Smooth muscle cell (in vitro differentiated cells): ENCODE results near the gene NUB1. TPM values are rescaled to one million over a fixed set of nuclear protein-coding genes. Genes with fewer than 3 reads are reported as not detected.

Source experiments
- DNase-seq: peaks from one replicate; lab custom pipeline; 2025; ENCODE audit not compliant: unreplicated experiment; lab: John Stamatoyannopoulos, UW
- H2AFZ ChIP-seq: fragments of 200-600 bp; sonication (generic); 2 replicates; pipeline ENCODE4 v1.6.0; 2016; ENCODE audit warnings: antibody characterized with exemption, low read depth, mild to moderate bottlenecking
- H3F3A ChIP-seq: fragments of 200-600 bp; sonication (generic); 2 replicates; pipeline ENCODE4 v1.6.0; 2017; ENCODE audit warnings: antibody characterized with exemption, low read depth
- H3K27ac ChIP-seq: fragments of 200-600 bp; sonication (generic); 2 replicates; pipeline ENCODE4 v1.5.1; 2016; ENCODE audit warnings: low read depth, mild to moderate bottlenecking
- H3K27me3 ChIP-seq: fragments of 200-600 bp; sonication (generic); 2 replicates; pipeline ENCODE4 v1.6.1; 2016; ENCODE audit warnings: low read depth, mild to moderate bottlenecking
- H3K36me3 ChIP-seq: fragments of 200-600 bp; sonication (generic); 2 replicates; pipeline ENCODE4 v1.5.1; 2016; ENCODE audit warnings: low read depth
- H3K4me1 ChIP-seq: fragments of 200-600 bp; sonication (generic); 2 replicates; pipeline ENCODE4 v1.5.1; 2016; ENCODE audit warnings: low read depth
- H3K4me2 ChIP-seq: fragments of 200-600 bp; sonication (generic); 2 replicates; pipeline ENCODE4 v1.6.0; 2016; ENCODE audit warnings: mild to moderate bottlenecking
- H3K4me3 ChIP-seq: fragments of 200-600 bp; sonication (generic); 2 replicates; pipeline ENCODE4 v1.5.1; 2016; ENCODE audit warnings: mild to moderate bottlenecking
- H3K79me2 ChIP-seq: fragments of 200-600 bp; sonication (generic); 2 replicates; pipeline ENCODE4 v1.6.0; 2016; ENCODE audit warnings: low read depth, mild to moderate bottlenecking
- H3K9ac ChIP-seq: fragments of 200-600 bp; sonication (generic); 2 replicates; pipeline ENCODE4 v1.6.0; 2016; ENCODE audit warnings: low read depth
- H3K9me3 ChIP-seq: fragments of 200-600 bp; sonication (generic); replicated peaks from 2 replicates; pipeline ENCODE4 v1.5.1; 2016; ENCODE audit warnings: low read depth
- H4K20me1 ChIP-seq: fragments of 200-600 bp; sonication (generic); 2 replicates; pipeline ENCODE4 v1.6.0; 2016; ENCODE audit warnings: low read depth
- CTCF ChIP-seq: fragments of 200-600 bp; sonication (generic); IDR thresholded peaks from 2 replicates; pipeline ENCODE4 v1.5.1; 2017; ENCODE audit warnings: borderline replicate concordance, mild to moderate bottlenecking, antibody characterized with exemption; ENCODE audit not compliant: insufficient read depth, poor library complexity, severe bottlenecking
- WGBS: methylation state at CpG from one replicate; pipeline ENCODE4 v1.1.7; 2016; ENCODE audit warnings: low lambda C conversion rate; 5-methylcytosine and 5-hydroxymethylcytosine counted together
- polyA plus RNA-seq: library from polyadenylated mRNA; unstranded; fragments of >200 nt; fragmentation: Nextera tagmentation; extraction: Ambion mirVana; gene quantifications from 2 replicates; pipeline ENCODE4 v1.2.1, GENCODE V29; 2016
- total RNA-seq: library from RNA; depleted of rRNA; stranded (reverse); fragments of >200 nt; gene quantifications from 2 replicates; pipeline ENCODE4 v1.2.3, GENCODE V29; 2014

NUB1 gene
- total RNA-seq (34.7 and 36.9 TPM in 2 replicates), polyA plus RNA-seq (27.7 and 28.5 TPM in 2 replicates)

- H3K79me2 ChIP-seq = peaks cover 15% of the 10 kb centered on the region
- 3% methylated on average over 39 of the region's 72 CpGs for WGBS
- H2AFZ ChIP-seq = peak within 1 kb of the TSS; percentile 92
- H3K9ac ChIP-seq = peak within 1 kb of the TSS; percentile 70
- H3K36me3 ChIP-seq = no peaks in the 10 kb centered on the region
- peak within 1 kb of the TSS; percentile 94 for H3K4me3 ChIP-seq
- no peaks in the 10 kb centered on the region for H3K9me3 ChIP-seq
- H3F3A ChIP-seq = peaks cover 4% of the 10 kb centered on the region
- no peaks in the 10 kb centered on the region for H4K20me1 ChIP-seq
- DNase-seq = peak; percentile 88
- peaks cover 8% of the 10 kb centered on the region for H3K4me1 ChIP-seq
- TF ChIP-seq CTCF = no peak
- peak within 1 kb of the TSS; percentile 97 for H3K4me2 ChIP-seq
- no peaks in the 10 kb centered on the region for H3K27me3 ChIP-seq
- no peak within 1 kb of the TSS for H3K27ac ChIP-seq
Observed at GRCh38 chr7:151341357-151342101, at the start of gene NUB1. TSS of gene NUB1 (plus strand) at chr7:151341812. CDS start at chr7:151345350, 3,538 bp downstream.

- Histone ChIP-seq H2AFZ (no peak overlapping the region), H3K27ac (no peak overlapping the region), H3K9ac (no peak overlapping the region), H3K4me2 (no peak overlapping the region), H3K27me3 (peaks cover 12% of the 10 kb centered on the region), H3F3A (no peaks in the 10 kb centered on the region), H3K79me2 (no peaks in the 10 kb centered on the region), H3K9me3 (no peaks in the 10 kb centered on the region), H4K20me1 (no peaks in the 10 kb centered on the region), H3K36me3 (no peaks in the 10 kb centered on the region), H3K4me3 (no peak overlapping the region), H3K4me1 (no peaks in the 10 kb centered on the region)
- no peak for TF ChIP-seq CTCF
- no peak for DNase-seq
- 88% methylated on average over 3 of the region's 3 CpGs for WGBS
Observed at GRCh38 chr7:151292850-151293249, 48.8 kb upstream of the NUB1 start.

GRCh38 chr7:151296202-151296992 lies 45.2 kb upstream of the NUB1 start:
- Histone ChIP-seq H3K27ac (no peak overlapping the region), H3K4me3 (no peak overlapping the region), H3K79me2 (no peaks in the 10 kb centered on the region), H3K27me3 (peaks cover 12% of the 10 kb centered on the region), H3K4me2 (no peak overlapping the region), H3K4me1 (no peaks in the 10 kb centered on the region), H4K20me1 (no peaks in the 10 kb centered on the region), H2AFZ (no peak overlapping the region), H3F3A (no peaks in the 10 kb centered on the region), H3K36me3 (no peaks in the 10 kb centered on the region), H3K9me3 (no peaks in the 10 kb centered on the region), H3K9ac (no peak overlapping the region)
- no peak for DNase-seq
- WGBS = 62% methylated on average over 3 of the region's 3 CpGs
- TF ChIP-seq CTCF = no peak
